Fibroblast of villous mesenchyme (primary cell): ENCODE results near the gene POLR2J. TPM values are rescaled to one million over a fixed set of nuclear protein-coding genes. Genes with fewer than 3 reads are reported as not detected.

Experiments
- DNase-seq: peaks from one replicate; pipeline ENCODE4 v3.0.0-alpha.2; 2010; ENCODE audit warnings: low read depth
- H3K4me3 ChIP-seq: 2 replicates; pipeline ENCODE4 v1.5.1; 2011; ENCODE audit warnings: low read depth, mild to moderate bottlenecking, low read length
- CTCF ChIP-seq: IDR thresholded peaks from 2 replicates; pipeline ENCODE4 v1.5.1; 2012; ENCODE audit warnings: low read depth, mild to moderate bottlenecking, low read length; ENCODE audit not compliant: insufficient read depth
- total RNA-seq: library from RNA; depleted of rRNA; stranded (reverse); fragments of >200 nt; gene quantifications from 2 replicates; pipeline ENCODE4 v1.2.3, GENCODE V29; 2012

POLR2J gene
- total RNA-seq, 1 donor = 34.5 TPM

GRCh38 chr7:102444961-102445673, 33.6 kb downstream of the POLR2J start:
- TF ChIP-seq CTCF = no peak
- H3K4me3 ChIP-seq = no peak overlapping the region
- DNase-seq = no peak

DNA sequence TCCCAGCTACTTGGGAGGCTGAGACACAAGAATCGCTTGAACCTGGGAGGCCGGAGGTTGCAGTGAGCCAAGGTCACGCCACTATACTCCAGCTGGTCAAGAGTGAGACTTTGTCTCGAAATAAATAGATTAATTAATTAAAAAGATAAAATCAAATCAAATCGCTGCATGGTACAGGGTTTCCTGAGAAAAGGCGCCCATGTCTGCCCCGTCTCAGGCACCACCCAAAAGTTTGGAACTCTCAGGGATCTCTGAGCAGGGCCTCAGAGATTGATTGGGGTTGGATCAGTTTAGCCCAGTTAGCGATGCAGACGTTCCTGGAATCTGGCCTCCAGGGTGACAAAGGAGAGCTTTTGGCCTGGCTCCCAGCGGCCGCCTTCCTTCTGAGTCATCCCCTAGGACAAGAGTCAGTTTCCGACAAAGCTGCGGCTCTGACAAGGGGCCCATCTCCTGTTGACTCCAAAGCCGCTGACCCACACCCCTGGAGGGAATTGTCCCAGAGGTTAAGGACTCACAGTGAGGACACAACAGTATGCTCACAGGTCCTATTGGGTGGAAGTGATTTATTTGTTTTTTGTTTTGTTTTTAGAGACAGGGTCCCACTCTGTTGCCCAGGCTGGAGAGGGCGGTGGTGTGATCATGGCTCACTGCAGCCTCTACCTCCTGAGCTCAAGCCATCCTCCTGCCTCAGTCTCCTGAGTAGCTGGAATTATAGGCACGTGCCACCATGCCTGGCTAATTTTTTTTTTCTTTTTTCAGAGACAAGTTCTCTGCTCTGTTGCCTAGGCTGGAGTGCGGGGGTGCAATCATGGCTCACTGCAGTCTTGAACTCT, 38.5 kb downstream of the POLR2J start:
- peak; percentile 76 for DNase-seq
- TF ChIP-seq CTCF = no peak

GRCh38 chr7:102436118-102436517, 42.6 kb downstream of the POLR2J start:
- DNase-seq = no peak
- TF ChIP-seq CTCF = no peak
- no peak overlapping the region for H3K4me3 ChIP-seq

More for the DNA sequence above, 38.5 kb downstream of the POLR2J start:
- H3K4me3 ChIP-seq = no peak overlapping the region

GRCh38 chr7:102434039-102434486, 44.7 kb downstream of the POLR2J start:
- no peak for TF ChIP-seq CTCF
- DNase-seq = no peak
- H3K4me3 ChIP-seq = peak overlapping the region; percentile 81

- peak; percentile 72 for DNase-seq
- H3K4me3 ChIP-seq = peak within 1 kb of the TSS; percentile 81
- TF ChIP-seq CTCF = no peak
Observed at GRCh38 chr7:102433219-102434038, 45.3 kb downstream of the POLR2J start, which contains the start of gene ORAI2. Gene ORAI2, plus strand, starts transcription at chr7:102433575. Its CDS starts 5,382 bp downstream, at chr7:102438957.

- no peak for TF ChIP-seq CTCF
- peak overlapping the region; percentile 81 for H3K4me3 ChIP-seq
- DNase-seq = no peak
Observed at GRCh38 chr7:102432442-102433218, 46.1 kb downstream of the POLR2J start.
